GM23338 (cell line): Measurements from ENCODE around the gene ARHGAP28.

Source experiments
- CTCF ChIP-seq, 2 experiments: fragments of 200-600 bp in 1 of 2; sonication (generic) in 1 of 2; conservative IDR thresholded peaks; 2 replicates each; pipeline versions ENCODE4 v1.5.1 to v1.6.1; 2016 to 2017; ENCODE audit warnings: antibody characterized with exemption in 2 of 2, low read depth in 2 of 2, mild to moderate bottlenecking in 2 of 2, moderate library complexity in 1 of 2
- EZH2 ChIP-seq: fragments of 200-600 bp; sonication (generic); IDR thresholded peaks from one replicate; pipeline ENCODE4 v1.8.0; 2017; ENCODE audit warnings: antibody characterized with exemption, mild to moderate bottlenecking, low read depth; ENCODE audit not compliant: unreplicated experiment
- EZH2phosphoT487 ChIP-seq: fragments of 200-600 bp; sonication (generic); IDR thresholded peaks from one replicate; pipeline ENCODE4 v1.8.1; 2018; ENCODE audit warnings: antibody characterized with exemption; ENCODE audit not compliant: unreplicated experiment
- POLR2AphosphoS5 ChIP-seq: IDR thresholded peaks from 2 replicates; pipeline ENCODE4 v1.6.1; 2016; ENCODE audit warnings: antibody characterized with exemption, low read depth

- TF ChIP-seq CTCF (conservative IDR thresholded peaks at IDR 0.05; ENCODE audit: low read depth in 2 of 2), result no peak
- TF ChIP-seq POLR2AphosphoS5, result no peak
- TF ChIP-seq EZH2, result no peak
- TF ChIP-seq EZH2phosphoT487, result no peak
Measured at GRCh38 chr18:6747646-6748045, 18.1 kb downstream of the ARHGAP28 start.
